ENCODE results near the gene CNMD.

CNMD gene

DNA sequence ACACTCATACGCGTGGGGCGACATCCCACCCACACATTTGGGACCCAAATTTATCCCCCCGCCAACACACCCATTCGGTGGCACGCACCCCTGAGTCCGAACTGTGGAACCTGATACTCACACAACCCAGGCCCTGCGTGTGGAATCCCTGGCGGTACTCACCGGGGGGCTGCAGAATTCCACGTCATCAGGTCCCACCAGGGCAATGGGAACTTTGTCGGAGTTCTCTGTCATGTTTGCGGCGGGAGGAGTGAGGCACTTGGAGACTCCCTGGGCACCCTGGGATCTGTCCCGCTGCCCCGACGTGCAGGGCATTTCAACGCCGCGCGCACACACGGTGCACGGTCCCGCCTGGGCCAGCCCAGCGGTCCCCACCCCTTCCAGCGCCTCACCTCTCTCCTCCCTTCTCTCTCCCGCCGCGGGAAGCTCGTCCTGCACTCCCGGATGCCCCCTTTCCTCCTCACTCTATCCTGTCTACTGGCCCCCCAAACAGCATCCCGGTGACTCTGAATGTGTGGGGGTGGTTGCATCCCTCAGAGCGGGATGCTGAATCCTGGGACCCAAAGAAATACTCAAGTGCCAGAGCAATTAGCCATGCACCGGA lies at the start of gene CNMD:
Gene CNMD, minus strand, starts transcription at position 353 of the 604 bp plus-strand sequence. Its CDS starts 119 bp downstream, at position 234.
- DNase-seq (ENCODE audit: low spot score), result no peak

- DNase-seq (ENCODE audit: low spot score), result no peak
These were observed 48.4 kb upstream of the CNMD start for GRCh38 chr13:52788011-52788410.

- no peak for DNase-seq (ENCODE audit: low spot score)
These were observed 47.6 kb upstream of the CNMD start for GRCh38 chr13:52787235-52787634.

DNA sequence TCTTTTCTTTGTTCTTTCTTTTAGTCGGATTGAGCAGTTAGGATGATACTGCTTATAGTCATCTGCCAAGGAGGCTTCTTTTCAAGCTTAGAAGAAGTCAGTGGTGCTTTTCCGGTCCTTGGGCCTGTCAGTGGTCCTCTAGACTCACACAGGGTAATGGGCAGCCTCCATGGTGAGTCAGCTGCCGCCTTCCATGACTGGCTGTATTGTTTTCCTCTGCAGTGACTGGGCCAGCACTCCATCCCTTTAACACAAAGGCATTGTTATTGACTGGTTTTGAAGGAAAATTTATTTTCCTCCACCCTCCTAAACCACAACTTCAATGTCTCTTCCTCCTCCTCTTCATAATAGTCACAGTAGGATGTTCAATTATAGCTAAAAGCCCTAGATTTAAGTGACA lies 47.1 kb upstream of the CNMD start:
- DNase-seq (ENCODE audit: low spot score), result no peak

DNA sequence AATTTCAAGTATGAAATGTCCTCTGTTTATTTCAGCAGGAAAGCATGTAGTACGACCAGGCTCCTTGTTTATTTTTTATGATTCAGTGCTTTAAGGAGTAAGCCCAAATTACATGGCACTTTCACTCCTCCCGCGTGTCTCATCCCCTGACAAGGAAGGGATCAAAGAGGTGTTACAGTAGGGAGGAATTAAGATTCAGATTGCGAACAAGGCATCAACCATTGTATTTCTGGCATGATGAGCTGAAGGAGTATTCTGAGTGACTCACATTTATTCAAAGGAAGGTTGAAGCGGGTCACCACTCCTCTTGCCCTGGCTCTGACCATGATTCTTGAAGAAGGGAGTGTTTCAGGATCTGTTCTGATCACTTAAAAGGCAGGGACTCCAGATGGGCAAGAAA lies 46.1 kb upstream of the CNMD start:
- DNase-seq (ENCODE audit: low spot score), result no peak

DNA sequence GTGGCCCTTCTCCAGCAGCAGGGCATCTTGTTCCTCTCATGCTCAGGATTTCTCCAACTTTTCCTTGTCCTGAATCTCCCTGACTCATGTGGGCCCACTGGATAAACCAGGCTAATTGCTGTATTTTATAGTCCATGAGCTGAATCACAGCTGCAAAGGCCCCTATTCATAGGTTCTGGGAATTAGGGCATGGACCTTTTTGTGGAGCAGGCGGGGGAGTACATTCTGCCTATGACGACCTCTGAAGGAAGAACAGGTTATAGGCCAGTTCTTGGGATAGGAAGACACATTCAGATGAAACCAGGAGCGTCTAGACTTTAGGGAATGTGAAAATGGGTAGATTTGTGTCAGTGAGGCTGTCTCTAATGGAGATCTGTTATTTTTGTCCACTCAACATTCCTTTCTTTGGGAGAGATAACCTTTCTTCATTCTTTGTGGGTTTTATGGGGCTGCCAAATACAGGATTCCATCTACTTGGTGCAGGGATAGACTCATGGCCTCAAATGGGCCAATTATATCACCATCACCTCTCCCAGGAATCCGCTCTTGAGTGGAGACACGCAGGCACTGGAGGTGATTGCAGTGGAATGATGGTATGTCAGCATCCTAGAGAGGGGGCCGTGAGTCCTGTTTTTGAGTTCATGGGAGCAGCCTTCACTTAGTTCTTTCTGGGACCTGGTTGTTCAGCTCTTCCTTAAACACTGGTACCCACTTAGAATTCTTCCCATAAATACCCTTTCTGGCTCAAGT lies 45.1 kb upstream of the CNMD start:
- DNase-seq (ENCODE audit: low spot score), result no peak

- no peak for DNase-seq (ENCODE audit: low spot score)
These were observed 44.3 kb upstream of the CNMD start for GRCh38 chr13:52783943-52784342.

DNA sequence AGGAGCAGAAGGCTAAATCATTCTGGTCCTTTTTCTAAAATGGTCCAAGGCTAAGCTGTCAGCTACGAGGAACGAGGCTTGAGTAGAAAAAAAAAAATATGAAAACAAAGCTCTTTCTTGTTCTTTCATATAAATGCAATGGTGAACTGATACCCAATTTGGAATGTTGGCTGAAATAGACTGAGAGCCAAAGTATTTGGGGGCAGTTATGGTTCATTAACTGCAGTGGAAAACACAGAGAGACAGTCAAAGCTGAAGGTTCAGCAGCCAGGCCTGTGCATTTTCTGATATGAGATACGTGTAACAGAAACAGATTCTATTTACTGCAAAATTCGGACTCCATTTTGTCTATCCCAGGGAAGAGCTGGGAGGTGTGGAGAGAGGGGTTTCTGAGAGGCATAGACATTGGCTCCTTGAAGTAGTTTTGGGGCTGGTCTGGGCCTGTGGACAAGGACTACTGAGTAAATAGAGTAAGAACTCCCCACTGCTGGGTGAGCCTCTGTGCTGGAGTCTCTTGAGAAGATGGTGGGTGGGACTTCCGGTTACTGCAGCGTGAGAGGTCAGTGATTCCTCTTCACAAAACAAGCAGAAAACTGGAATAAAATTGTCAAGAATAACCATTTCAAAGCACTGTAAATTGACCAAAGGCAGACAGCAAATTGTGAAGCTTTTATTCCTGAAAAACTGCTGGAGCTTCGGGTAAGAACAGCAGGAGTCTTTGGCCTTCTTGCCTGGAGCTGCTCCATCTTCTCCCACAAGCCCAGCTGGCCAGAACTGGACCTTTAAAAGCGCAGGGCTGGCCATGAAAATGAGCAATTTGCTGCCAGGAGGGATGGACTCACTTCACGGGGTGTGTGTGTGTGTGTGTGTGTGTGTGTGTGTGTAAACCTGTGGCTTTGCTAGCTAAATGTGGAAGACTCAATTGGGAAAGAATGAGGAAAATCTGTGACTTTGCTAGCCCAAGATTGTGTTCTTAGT lies 43.1 kb upstream of the CNMD start:
- no peak for DNase-seq (ENCODE audit: low spot score)

- no peak for DNase-seq (ENCODE audit: low spot score)
These were observed 41.0 kb upstream of the CNMD start for GRCh38 chr13:52780611-52781010.

DNA sequence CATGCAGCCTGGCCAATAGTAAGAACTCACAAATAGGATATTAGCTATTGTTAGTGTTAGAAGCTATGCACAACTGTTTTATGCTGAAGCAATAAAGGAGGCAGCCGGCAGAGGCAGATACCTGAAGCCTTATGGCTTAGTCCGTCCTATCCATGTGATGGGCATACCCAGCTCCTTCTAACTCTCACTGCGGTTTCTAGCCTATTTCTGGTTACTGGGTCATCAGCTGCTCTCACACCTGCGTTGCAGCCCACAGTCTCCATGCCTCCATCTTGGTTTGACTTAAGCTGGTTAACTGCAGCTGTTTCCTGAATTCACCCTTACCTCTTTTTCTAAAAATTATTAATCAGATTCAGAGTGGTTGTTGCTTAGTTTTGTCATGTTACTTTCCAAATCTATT lies 40.5 kb upstream of the CNMD start:
- DNase-seq (ENCODE audit: low spot score), result no peak

DNA sequence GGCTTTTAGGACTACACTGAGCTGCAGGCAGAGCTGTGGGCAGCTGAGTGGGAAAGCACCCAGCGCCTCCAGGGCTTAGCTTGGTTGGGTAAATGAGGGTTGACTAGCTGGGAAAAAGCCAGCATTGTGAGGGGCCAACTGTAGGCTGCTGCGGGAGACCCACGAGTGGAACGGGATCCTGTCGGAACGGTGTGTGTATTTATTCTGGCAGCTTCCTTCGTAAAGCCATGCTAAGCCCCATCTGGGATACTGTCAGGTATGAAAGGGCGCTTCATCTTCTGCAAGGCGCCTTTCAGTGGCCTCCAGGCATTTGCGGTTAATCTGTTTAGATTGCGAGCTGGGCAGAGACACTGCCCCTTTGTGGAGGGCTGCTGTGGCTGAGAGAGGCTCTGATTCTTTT lies 39.5 kb upstream of the CNMD start:
- DNase-seq (ENCODE audit: low spot score), result no peak

GRCh38 chr13:52776726-52777125 lies 37.1 kb upstream of the CNMD start:
- DNase-seq (ENCODE audit: low spot score), result no peak

GRCh38 chr13:52775511-52775910 lies 35.9 kb upstream of the CNMD start:
- no peak for DNase-seq (ENCODE audit: low spot score)

DNA sequence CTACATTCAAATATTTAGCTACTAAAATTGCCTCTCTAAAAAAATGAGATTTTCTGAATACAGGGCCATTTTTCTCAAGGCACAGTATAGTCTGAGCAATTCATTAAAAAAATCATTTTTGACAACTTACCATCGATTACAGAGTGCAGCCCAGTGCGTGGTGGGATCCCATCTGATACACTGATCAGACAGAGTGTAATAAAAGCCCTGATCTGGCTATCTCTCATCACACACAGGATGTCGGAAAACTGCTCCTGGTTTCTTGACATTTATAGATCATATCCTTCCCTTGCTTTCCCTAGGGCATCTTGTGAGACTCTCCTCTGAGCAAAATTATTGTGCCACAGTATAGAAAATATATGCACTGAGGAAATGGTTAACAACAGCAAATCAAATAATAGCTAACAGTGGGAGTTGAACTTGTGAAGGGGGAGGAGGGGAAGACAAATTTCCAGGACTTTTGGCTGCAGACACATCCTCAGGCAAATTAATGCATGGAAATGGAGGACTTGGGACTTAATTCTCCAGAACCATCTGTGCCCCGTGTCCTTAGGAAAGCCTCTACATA lies 28.4 kb upstream of the CNMD start:
- DNase-seq (ENCODE audit: low spot score), result no peak

- no peak for DNase-seq (ENCODE audit: low spot score)
These were observed 26.2 kb upstream of the CNMD start for GRCh38 chr13:52765611-52766390.

- no peak for DNase-seq (ENCODE audit: low spot score)
These were observed 20.5 kb upstream of the CNMD start for GRCh38 chr13:52760077-52760476.

- no peak for DNase-seq (ENCODE audit: low spot score)
These were observed 18.5 kb upstream of the CNMD start for GRCh38 chr13:52758114-52758513.

GRCh38 chr13:52751196-52751595 lies 11.6 kb upstream of the CNMD start:
- no peak for DNase-seq (ENCODE audit: low spot score)

- no peak for DNase-seq (ENCODE audit: low spot score)
These were observed 11.1 kb upstream of the CNMD start for GRCh38 chr13:52750713-52751112.

GRCh38 chr13:52749419-52749818 lies 9.8 kb upstream of the CNMD start:
- no peak for DNase-seq (ENCODE audit: low spot score)

DNA sequence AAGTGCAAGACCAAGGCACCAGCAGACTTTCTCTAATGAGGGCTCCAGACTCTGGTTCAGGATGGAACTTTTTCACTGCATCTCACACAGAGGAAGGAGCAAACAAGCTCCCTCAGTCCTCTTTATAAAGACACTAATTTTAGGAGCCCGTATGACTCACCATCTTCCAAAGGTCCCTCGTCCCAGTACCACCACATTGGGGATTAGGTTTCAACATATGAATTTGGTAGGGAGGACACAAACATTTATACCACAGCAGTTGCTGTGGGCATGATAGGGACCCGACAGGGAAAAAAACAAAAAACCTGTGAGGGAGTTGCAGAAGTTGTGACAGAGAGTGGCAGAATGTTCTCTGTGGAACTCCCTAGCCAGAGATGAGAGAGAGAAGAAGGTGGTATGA lies 6.5 kb upstream of the CNMD start:
- DNase-seq (ENCODE audit: low spot score), result no peak

Data from AG08396 (cell line).